AG09319 (cell line): ENCODE results near the gene SEZ6.
A peak's percentile ranks its signal among the peaks of the same experiment; 100 is the strongest.

Source experiments
- DNase-seq: peaks from one replicate; pipeline ENCODE4 v3.0.0-alpha.2; 2010; ENCODE audit warnings: low read depth; ENCODE audit errors: extremely low read depth
- CTCF ChIP-seq: IDR thresholded peaks from 2 replicates; pipeline ENCODE4 v1.5.1; 2011; ENCODE audit warnings: low read depth, mild to moderate bottlenecking, inconsistent platforms, low read length, moderate library complexity

SEZ6 gene

GRCh38 chr17:28929787-28930186 lies 76.0 kb downstream of the SEZ6 start:
- DNase-seq: no peak
- no peak for TF ChIP-seq CTCF

DNA sequence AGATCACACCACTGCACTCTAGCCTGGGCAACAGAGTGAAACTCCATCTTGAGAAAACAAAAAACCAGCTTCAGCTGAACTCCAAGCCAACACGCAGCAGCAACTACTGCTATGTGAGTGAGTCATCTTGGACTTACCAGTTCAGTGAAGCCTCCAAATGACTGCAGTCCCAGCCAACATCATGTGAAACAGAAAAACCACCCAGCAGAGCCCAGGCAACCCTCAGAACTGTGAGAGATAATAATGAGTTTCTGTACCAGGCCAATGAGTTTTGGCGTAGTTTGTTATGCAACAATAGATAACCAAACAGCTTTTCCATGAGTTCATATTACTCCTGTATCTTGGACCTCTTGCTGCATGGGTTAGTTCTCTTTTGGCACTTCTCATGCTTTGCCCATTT lies 77.8 kb downstream of the SEZ6 start:
- TF ChIP-seq CTCF: no peak
- DNase-seq: no peak

DNA sequence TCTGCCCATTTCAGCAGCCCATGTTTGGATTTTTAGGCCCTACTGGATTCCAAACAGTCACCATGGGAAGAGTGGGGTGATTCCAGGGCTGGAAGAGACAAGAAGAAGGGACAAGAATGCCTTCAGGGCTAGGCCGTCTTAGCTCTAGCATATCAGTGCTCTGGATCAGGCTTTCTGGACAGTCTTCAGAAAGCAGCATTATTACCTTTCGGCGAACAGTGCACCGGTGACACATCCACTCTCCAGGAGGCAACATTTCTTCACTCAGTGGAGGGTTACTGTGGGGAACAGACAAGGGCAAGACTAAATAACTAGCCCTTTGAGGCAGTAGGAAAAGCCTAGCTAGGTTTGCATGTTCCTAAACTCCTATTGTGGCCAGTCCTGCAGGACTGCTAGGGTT lies 79.0 kb downstream of the SEZ6 start:
- no peak for TF ChIP-seq CTCF
- no peak for DNase-seq

DNA sequence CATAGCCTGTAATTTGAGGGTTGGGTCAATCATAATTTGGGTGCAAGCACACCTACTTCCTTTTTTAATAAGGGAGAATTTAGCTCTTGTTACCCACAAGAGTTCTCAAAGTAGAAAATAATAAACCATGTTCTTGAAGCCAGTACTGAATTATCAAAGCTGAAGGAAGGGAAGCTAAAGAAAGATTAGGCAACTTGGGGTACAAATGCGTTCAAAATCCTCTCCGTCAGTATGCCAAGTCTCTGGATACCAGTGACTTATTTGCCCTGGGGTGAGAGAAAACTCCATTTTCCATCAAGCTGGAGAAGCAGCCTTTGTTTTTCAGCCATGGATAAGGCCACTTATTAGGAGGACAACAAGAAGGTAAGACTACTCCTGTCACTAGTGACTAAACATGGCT lies 79.5 kb downstream of the SEZ6 start:
- no peak for TF ChIP-seq CTCF

DNA sequence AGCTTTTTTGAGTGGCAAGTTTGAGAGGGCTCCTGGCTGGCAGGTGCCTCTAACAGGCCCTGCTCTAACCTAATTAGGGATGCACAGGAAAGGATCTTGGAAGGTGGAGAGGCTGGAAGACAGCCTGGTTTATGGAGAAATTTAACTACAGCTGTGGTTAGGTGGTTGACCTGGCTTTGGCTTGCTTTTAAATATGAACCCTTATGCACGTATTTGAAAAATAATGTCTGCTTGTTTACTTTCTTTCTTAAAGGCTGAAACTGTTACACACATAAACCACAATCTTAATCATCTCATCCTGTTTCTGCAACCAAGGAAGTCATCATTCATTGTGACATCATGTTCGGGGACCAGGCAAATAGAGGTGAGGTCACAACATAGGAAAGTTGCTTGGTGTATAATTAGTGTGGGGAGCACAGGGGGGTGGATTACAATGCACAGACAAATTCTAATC lies 79.9 kb downstream of the SEZ6 start:
- peak; percentile 57 for DNase-seq
- TF ChIP-seq CTCF: no peak

More for the DNA sequence above, 79.5 kb downstream of the SEZ6 start:
- no peak for DNase-seq

GRCh38 chr17:28920201-28920600 lies 85.6 kb downstream of the SEZ6 start:
- TF ChIP-seq CTCF: no peak
- DNase-seq: no peak

GRCh38 chr17:28918295-28918694 lies 87.5 kb downstream of the SEZ6 start:
- TF ChIP-seq CTCF: no peak
- no peak for DNase-seq
